Epidermal melanocyte (primary cell): ENCODE results near the gene CPO.

ENCODE experiments used
- DNase-seq: peaks from one replicate; pipeline ENCODE4 v3.0.0; 2011; ENCODE audit warnings: low spot score; ENCODE audit not compliant: insufficient read length

CPO gene

GRCh38 chr2:206974551-206974950 lies 35.2 kb downstream of the CPO start:
- DNase-seq, result no peak

GRCh38 chr2:206978746-206979145 lies 39.4 kb downstream of the CPO start:
- DNase-seq, result no peak

- no peak for DNase-seq
Measured at GRCh38 chr2:206979365-206979764, 40.0 kb downstream of the CPO start.

- DNase-seq, result no peak
Measured at GRCh38 chr2:206979922-206980321, 40.6 kb downstream of the CPO start.

- DNase-seq, result no peak
Measured at GRCh38 chr2:206980413-206980812, 41.1 kb downstream of the CPO start.

- no peak for DNase-seq
Measured at GRCh38 chr2:206981086-206981674, 41.9 kb downstream of the CPO start.

GRCh38 chr2:206981739-206982340 lies 42.5 kb downstream of the CPO start:
- DNase-seq, result peak; percentile 63

GRCh38 chr2:206982360-206982955 lies 43.1 kb downstream of the CPO start:
- no peak for DNase-seq

GRCh38 chr2:206983161-206983859 lies 44.0 kb downstream of the CPO start:
- DNase-seq, result no peak

- DNase-seq, result no peak
Measured at GRCh38 chr2:206984206-206984605, 44.9 kb downstream of the CPO start.

GRCh38 chr2:206986943-206987342 lies 47.6 kb downstream of the CPO start:
- no peak for DNase-seq

GRCh38 chr2:206987810-206988209 lies 48.5 kb downstream of the CPO start:
- no peak for DNase-seq

GRCh38 chr2:206988884-206989283 lies 49.6 kb downstream of the CPO start:
- no peak for DNase-seq

- DNase-seq, result no peak
Measured at GRCh38 chr2:206989311-206989710, 50.0 kb downstream of the CPO start.

GRCh38 chr2:206990360-206990759 lies 51.0 kb downstream of the CPO start:
- no peak for DNase-seq

- no peak for DNase-seq
Measured at GRCh38 chr2:206991070-206991469, 51.8 kb downstream of the CPO start.

GRCh38 chr2:206993396-206993911 lies 54.1 kb downstream of the CPO start:
- DNase-seq, result no peak

GRCh38 chr2:206993964-206994363 lies 54.6 kb downstream of the CPO start:
- no peak for DNase-seq

- DNase-seq, result no peak
Measured at GRCh38 chr2:206996556-206997065, 57.3 kb downstream of the CPO start.

GRCh38 chr2:207008105-207008990 lies 69.0 kb downstream of the CPO start:
- no peak for DNase-seq

- DNase-seq, result no peak
Measured at GRCh38 chr2:207012461-207012860, 73.1 kb downstream of the CPO start.
